Measurements from ENCODE around the gene ZCWPW2. TPM values are rescaled to one million over a fixed set of nuclear protein-coding genes. Genes with fewer than 3 reads are reported as not detected.

The ZCWPW2 gene
- polyA plus RNA-seq, 2 of the 4 experiments (the other 2 are of a cell fraction) = 0.06 to 0.34 TPM

DNA sequence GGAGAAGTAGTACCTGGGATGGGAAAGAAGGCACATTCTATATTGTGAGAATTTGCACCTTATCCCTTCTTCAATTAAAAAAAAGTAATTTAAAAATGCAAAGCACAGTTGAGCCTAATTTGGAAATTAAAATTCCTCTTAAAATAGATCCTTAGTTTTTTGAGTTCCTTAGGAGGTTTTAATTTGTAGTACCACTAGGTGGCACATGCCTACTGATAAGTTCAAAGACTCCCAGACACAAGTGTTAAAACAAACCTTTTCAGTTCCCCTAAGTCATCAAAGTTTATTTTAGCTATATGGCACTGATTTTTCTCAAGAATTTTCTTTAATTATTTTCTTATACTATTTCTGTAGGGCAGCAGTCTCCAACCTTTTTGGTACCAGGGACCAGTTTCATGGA lies 127.7 kb downstream of the ZCWPW2 start:
- FAIRE-seq = no peak
- no peak overlapping the region for H3K27ac ChIP-seq

DNA sequence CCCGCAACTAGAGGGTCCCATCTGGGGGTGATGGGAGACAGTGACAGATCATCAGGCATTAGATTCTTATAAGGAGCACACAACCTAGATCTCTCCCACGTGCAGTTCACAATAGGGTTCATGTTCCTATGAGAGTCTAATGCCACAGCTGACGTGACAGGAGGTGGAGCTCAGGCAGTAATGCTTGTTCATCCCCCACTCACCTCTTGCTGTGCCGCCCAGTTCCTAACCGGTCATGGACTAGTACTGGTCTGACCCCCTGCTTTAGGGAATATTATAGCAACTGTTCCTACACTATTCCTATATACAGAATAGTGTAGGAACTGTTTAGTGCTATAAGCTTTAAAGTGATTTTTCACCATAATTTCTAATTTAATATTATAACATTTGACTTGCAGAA lies 128.2 kb downstream of the ZCWPW2 start:
- DNase-seq (ENCODE audit: low read depth in 1 of 2, low spot score in 1 of 2) = no peak
- no peak for ATAC-seq
- no peak for FAIRE-seq
- TF ChIP-seq ZNF302 (CRISPR knock-in tag; IDR thresholded peaks at IDR 0.05) (no peak), BHLHE40 (IDR thresholded peaks at IDR 0.05; ENCODE audit: low read depth, low read length) (no peak), HEYL (CRISPR knock-in tag; IDR thresholded peaks at IDR 0.05) (no peak), MAFK (IDR thresholded peaks at IDR 0.05; ENCODE audit: partially characterized antibody) (no peak), FOSB (CRISPR knock-in tag; IDR thresholded peaks at IDR 0.05) (no peak), MYC (IDR thresholded peaks at IDR 0.05; ENCODE audit: borderline replicate concordance, low read length) (no peak), JUNB (IDR thresholded peaks at IDR 0.05) (no peak), RARB (CRISPR knock-in tag; IDR thresholded peaks at IDR 0.05) (no peak)
- ChIA-PET CTCF (interaction anchor here (0.5 to 1.7 kb wide), 6 partner anchors 24 to 1292 kb away, joined by 3 to 6 read pairs (median 4); no protein-coding TSS in a partner anchor), POLR2A (no interaction called here)
- WGBS (ENCODE audit: missing lambda C conversion rate) = 55% methylated on average over 5 of the region's 5 CpGs
- H3K4me2 ChIP-seq = no peak overlapping the region
- no peaks in the 10 kb centered on the region for H3K4me1 ChIP-seq
- H3K4me3 ChIP-seq = no peak overlapping the region
- H3K9me3 ChIP-seq = no peaks in the 10 kb centered on the region
- H3K27ac ChIP-seq = no peak overlapping the region

More for the DNA sequence above, 127.7 kb downstream of the ZCWPW2 start:
- peak; percentile 18 to 54 for DNase-seq (ENCODE audit: low read depth in 1 of 2, low spot score in 1 of 2)
- Histone ChIP-seq H3K9me3 (no peaks in the 10 kb centered on the region), H3K4me3 (no peak overlapping the region), H3K4me1 (no peaks in the 10 kb centered on the region), H3K4me2 (no peak overlapping the region)
- ChIA-PET CTCF (interaction anchor here (0.9 to 1.7 kb wide), 4 partner anchors 23 to 1292 kb away, joined by 3 to 6 read pairs (median 4); no protein-coding TSS in a partner anchor), POLR2A (no interaction called here)
- peak in 1 of 2 experiments; percentile 62; a peak in 1 of 6 replicates for ATAC-seq
- TF ChIP-seq RAD21 (conservative IDR thresholded peaks at IDR 0.05 in 1 of 2, IDR thresholded peaks at IDR 0.05 in 1 of 2) (peak; percentile 53 to 66), SMC3 (IDR thresholded peaks at IDR 0.05) (peak; percentile 45), MAZ (IDR thresholded peaks at IDR 0.05; ENCODE audit: borderline replicate concordance, low read depth, low read length) (no peak), TP53 (CRISPR knock-in tag; IDR thresholded peaks at IDR 0.05) (no peak)
- TF ChIP-seq, protein P1, sequence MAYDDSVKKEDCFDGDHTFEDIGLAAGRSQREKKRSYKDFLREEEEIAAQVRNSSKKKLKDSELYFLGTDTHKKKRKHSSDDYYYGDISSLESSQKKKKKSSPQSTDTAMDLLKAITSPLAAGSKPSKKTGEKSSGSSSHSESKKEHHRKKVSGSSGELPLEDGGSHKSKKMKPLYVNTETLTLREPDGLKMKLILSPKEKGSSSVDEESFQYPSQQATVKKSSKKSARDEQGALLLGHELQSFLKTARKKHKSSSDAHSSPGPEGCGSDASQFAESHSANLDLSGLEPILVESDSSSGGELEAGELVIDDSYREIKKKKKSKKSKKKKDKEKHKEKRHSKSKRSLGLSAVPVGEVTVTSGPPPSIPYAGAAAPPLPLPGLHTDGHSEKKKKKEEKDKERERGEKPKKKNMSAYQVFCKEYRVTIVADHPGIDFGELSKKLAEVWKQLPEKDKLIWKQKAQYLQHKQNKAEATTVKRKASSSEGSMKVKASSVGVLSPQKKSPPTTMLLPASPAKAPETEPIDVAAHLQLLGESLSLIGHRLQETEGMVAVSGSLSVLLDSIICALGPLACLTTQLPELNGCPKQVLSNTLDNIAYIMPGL (CRISPR knock-in tag; IDR thresholded peaks at IDR 0.05; ENCODE audit: borderline replicate concordance) = no peak
- TF ChIP-seq, protein P2, sequence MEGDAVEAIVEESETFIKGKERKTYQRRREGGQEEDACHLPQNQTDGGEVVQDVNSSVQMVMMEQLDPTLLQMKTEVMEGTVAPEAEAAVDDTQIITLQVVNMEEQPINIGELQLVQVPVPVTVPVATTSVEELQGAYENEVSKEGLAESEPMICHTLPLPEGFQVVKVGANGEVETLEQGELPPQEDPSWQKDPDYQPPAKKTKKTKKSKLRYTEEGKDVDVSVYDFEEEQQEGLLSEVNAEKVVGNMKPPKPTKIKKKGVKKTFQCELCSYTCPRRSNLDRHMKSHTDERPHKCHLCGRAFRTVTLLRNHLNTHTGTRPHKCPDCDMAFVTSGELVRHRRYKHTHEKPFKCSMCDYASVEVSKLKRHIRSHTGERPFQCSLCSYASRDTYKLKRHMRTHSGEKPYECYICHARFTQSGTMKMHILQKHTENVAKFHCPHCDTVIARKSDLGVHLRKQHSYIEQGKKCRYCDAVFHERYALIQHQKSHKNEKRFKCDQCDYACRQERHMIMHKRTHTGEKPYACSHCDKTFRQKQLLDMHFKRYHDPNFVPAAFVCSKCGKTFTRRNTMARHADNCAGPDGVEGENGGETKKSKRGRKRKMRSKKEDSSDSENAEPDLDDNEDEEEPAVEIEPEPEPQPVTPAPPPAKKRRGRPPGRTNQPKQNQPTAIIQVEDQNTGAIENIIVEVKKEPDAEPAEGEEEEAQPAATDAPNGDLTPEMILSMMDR (IDR thresholded peaks at IDR 0.05) = peak; percentile 57

DNA sequence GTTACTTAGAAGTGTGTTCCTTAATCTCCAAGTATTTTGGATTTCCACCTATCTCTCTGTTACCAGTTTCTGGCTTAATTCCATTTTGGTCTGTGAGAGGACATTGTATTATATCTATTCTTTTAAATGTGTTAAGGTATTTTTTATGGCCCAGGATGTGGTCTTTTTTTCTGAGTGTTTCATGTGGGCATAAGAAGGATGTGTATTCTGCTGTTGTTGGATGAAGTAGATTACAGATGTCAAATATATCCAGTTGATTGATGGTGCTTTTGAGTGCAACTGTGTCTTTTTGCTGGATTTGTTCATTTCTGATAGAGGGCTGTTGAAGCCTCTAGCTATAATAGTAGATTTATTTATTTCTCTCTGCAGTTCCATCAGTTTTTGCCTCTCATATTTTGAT lies 136.6 kb downstream of the ZCWPW2 start:
- FAIRE-seq (no peak), ATAC-seq (no peak), DNase-seq (ENCODE audit: low read depth in 1 of 2, low spot score in 1 of 2) (no peak)
- Histone ChIP-seq H3K27ac (no peak overlapping the region), H3K4me3 (no peak overlapping the region), H3K9me3 (no peaks in the 10 kb centered on the region), H3K4me2 (no peak overlapping the region), H3K4me1 (no peaks in the 10 kb centered on the region)
- TF ChIP-seq, protein P3, sequence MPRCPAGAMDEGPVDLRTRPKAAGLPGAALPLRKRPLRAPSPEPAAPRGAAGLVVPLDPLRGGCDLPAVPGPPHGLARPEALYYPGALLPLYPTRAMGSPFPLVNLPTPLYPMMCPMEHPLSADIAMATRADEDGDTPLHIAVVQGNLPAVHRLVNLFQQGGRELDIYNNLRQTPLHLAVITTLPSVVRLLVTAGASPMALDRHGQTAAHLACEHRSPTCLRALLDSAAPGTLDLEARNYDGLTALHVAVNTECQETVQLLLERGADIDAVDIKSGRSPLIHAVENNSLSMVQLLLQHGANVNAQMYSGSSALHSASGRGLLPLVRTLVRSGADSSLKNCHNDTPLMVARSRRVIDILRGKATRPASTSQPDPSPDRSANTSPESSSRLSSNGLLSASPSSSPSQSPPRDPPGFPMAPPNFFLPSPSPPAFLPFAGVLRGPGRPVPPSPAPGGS (IDR thresholded peaks at IDR 0.05) = no peak
- TF ChIP-seq NPAS2 (CRISPR knock-in tag; IDR thresholded peaks at IDR 0.05; ENCODE audit: borderline replicate concordance) (no peak), HOXB5 (CRISPR knock-in tag; IDR thresholded peaks at IDR 0.05) (no peak), RNF2 (IDR thresholded peaks at IDR 0.05; ENCODE audit: borderline replicate concordance, low read depth) (no peak), KDM1A (IDR thresholded peaks at IDR 0.05; ENCODE audit: low read depth) (no peak), FOSL2 (IDR thresholded peaks at IDR 0.05) (no peak), FOSL2 (CRISPR knock-in tag; IDR thresholded peaks at IDR 0.05) (no peak), HDAC2 (IDR thresholded peaks at IDR 0.05) (no peak)
- TF ChIP-seq, protein P4, sequence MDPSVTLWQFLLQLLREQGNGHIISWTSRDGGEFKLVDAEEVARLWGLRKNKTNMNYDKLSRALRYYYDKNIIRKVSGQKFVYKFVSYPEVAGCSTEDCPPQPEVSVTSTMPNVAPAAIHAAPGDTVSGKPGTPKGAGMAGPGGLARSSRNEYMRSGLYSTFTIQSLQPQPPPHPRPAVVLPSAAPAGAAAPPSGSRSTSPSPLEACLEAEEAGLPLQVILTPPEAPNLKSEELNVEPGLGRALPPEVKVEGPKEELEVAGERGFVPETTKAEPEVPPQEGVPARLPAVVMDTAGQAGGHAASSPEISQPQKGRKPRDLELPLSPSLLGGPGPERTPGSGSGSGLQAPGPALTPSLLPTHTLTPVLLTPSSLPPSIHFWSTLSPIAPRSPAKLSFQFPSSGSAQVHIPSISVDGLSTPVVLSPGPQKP (IDR thresholded peaks at IDR 0.05; ENCODE audit: low read depth, low read length) = no peak
- TF ChIP-seq, protein P5, sequence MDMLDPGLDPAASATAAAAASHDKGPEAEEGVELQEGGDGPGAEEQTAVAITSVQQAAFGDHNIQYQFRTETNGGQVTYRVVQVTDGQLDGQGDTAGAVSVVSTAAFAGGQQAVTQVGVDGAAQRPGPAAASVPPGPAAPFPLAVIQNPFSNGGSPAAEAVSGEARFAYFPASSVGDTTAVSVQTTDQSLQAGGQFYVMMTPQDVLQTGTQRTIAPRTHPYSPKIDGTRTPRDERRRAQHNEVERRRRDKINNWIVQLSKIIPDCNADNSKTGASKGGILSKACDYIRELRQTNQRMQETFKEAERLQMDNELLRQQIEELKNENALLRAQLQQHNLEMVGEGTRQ (IDR thresholded peaks at IDR 0.05) = no peak
- ChIA-PET CTCF (no interaction called here), POLR2A (no interaction called here)

Measured in A549 (cell line).